Neutrophil (primary cell): Measurements from ENCODE around the gene MUC5B.

ENCODE experiments used
- H3K27ac ChIP-seq: fragments of 200-600 bp; sonication (generic); 2 replicates; pipeline ENCODE4 v1.5.1; 2016; ENCODE audit warnings: mild to moderate bottlenecking, moderate library complexity
- H3K27me3 ChIP-seq: fragments of 200-600 bp; sonication (generic); 2 replicates; pipeline ENCODE4 v1.6.0; 2016; ENCODE audit warnings: mild to moderate bottlenecking
- H3K36me3 ChIP-seq: fragments of 200-600 bp; sonication (generic); 2 replicates; pipeline ENCODE4 v1.5.1; 2017
- H3K4me1 ChIP-seq, 2 experiments: fragments of 200-600 bp in 1 of 2; sonication (generic) in 1 of 2; 1 replicate in 1 of 2; 2 replicates in 1 of 2; pipeline versions ENCODE4 v1.5.1 to v1.6.1; 2013 to 2016; ENCODE audit warnings: low read depth in 1 of 2, low read length in 1 of 2, mild to moderate bottlenecking in 1 of 2, moderate library complexity in 1 of 2; ENCODE audit not compliant: control insufficient read depth in 1 of 2, insufficient read depth in 1 of 2
- H3K4me3 ChIP-seq, 2 experiments: fragments of 200-600 bp in 1 of 2; sonication (generic) in 1 of 2; 1 replicate in 1 of 2; 2 replicates in 1 of 2; pipeline ENCODE4 v1.5.1; 2013 to 2016; ENCODE audit warnings: low read depth in 1 of 2, low read length in 1 of 2, mild to moderate bottlenecking in 1 of 2, moderate library complexity in 1 of 2
- H3K9me3 ChIP-seq: fragments of 200-600 bp; sonication (generic); 2 replicates; pipeline ENCODE4 v1.5.1; 2016
- TF ChIP-seq, protein P1 (sequence below): fragments of 200-600 bp; sonication (generic); IDR thresholded peaks from 2 replicates; pipeline ENCODE4 v1.5.1; 2016; ENCODE audit warnings: antibody characterized with exemption

The MUC5B gene

GRCh38 chr11:1298695-1299492 lies 76.0 kb downstream of the MUC5B start:
- Histone ChIP-seq H3K27me3 (no peaks in the 10 kb centered on the region), H3K9me3 (no peaks in the 10 kb centered on the region), H3K27ac (peak overlapping the region; percentile 75), H3K36me3 (peaks cover 42% of the 10 kb centered on the region), H3K4me3 (peak overlapping the region; percentile 31 to 51), H3K4me1 (peaks cover 45 to 55% of the 10 kb centered on the region in 2 experiments)
- TF ChIP-seq, protein P1, sequence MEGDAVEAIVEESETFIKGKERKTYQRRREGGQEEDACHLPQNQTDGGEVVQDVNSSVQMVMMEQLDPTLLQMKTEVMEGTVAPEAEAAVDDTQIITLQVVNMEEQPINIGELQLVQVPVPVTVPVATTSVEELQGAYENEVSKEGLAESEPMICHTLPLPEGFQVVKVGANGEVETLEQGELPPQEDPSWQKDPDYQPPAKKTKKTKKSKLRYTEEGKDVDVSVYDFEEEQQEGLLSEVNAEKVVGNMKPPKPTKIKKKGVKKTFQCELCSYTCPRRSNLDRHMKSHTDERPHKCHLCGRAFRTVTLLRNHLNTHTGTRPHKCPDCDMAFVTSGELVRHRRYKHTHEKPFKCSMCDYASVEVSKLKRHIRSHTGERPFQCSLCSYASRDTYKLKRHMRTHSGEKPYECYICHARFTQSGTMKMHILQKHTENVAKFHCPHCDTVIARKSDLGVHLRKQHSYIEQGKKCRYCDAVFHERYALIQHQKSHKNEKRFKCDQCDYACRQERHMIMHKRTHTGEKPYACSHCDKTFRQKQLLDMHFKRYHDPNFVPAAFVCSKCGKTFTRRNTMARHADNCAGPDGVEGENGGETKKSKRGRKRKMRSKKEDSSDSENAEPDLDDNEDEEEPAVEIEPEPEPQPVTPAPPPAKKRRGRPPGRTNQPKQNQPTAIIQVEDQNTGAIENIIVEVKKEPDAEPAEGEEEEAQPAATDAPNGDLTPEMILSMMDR: no peak

- TF ChIP-seq, protein P1: no peak
- Histone ChIP-seq H3K4me1 (peaks cover 45 to 55% of the 10 kb centered on the region in 2 experiments), H3K27me3 (no peaks in the 10 kb centered on the region), H3K36me3 (peaks cover 38% of the 10 kb centered on the region), H3K9me3 (no peaks in the 10 kb centered on the region), H3K27ac (peak overlapping the region; percentile 75), H3K4me3 (peak overlapping the region in 1 of 2 experiments; percentile 51)
These were observed 76.8 kb downstream of the MUC5B start for GRCh38 chr11:1299621-1300020.

- Histone ChIP-seq H3K27ac (peak overlapping the region; percentile 75), H3K27me3 (no peaks in the 10 kb centered on the region), H3K9me3 (no peaks in the 10 kb centered on the region), H3K36me3 (peaks cover 36% of the 10 kb centered on the region), H3K4me1 (peaks cover 45 to 55% of the 10 kb centered on the region in 2 experiments), H3K4me3 (no peak overlapping the region)
- TF ChIP-seq, protein P1: no peak
These were observed 77.3 kb downstream of the MUC5B start for GRCh38 chr11:1300121-1300520.

DNA sequence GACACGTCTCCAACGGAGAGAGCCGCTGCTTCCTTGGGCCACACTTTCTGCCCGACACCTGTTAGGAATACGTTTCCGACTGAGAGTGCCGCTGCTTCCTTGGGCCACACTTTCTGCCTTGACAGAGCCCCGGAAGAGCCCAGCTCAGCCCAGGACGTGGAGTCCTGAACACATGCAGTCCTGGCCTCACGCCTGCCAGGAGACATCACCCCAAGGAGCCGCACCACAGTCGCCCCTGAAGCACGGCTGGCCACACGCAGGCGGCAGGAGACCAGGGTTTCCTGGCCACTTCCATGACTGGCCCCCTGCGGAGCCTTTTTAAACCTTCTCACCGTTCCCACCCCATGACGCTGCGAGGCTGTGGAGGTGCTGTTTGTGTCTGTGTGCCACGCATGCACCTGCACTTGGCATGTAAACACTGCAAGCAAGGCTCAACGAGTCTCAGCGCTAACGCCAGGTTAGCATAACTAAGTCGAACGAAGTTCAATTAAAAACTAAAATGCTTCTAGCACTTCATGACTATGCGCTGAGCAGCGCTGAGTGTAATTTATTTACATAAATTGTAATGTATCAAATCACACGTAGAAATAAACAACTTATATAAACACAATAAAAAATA lies 77.8 kb downstream of the MUC5B start:
- Histone ChIP-seq H3K36me3 (peaks cover 36% of the 10 kb centered on the region), H3K4me1 (peaks cover 45 to 55% of the 10 kb centered on the region in 2 experiments), H3K4me3 (no peak overlapping the region), H3K27ac (peak overlapping the region; percentile 75), H3K9me3 (no peaks in the 10 kb centered on the region), H3K27me3 (no peaks in the 10 kb centered on the region)
- TF ChIP-seq, protein P1: no peak

DNA sequence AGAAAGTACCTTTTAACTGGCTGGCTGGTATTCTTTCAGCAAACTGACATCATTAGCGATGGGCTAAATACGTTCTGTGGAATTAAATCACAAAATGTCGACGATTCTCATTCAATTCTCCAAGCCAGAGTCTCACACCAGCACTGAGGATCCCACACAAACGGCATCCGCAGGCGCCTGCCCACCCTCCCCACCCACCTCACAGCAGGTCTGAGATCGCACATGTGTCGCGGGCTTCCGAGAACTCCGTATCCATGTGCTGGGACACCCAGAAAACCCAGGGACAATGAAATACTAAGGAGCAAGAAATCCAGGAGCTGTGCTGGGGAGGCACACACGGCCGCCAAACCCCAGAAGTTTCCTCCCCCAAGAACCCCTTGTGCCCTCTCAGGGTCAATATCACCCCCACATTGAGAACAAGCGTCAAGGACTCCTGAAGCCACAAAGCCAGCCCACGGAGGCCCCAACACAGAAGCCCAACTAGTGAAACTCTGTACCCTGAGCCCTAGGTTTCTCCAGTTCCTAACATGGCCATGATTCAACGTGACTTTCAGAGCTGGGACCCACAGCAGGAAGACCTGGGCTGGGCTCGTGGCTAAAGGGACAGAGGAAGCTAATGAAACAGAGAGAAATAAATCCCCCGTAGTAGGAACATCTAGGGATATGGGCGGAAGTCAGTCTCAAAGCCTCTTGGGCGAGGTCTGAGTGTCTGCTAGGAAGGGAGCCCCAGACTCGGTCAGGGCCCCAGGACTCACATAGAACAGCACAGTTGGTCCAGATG lies 78.5 kb downstream of the MUC5B start:
- peaks cover 31% of the 10 kb centered on the region for H3K36me3 ChIP-seq
- H3K27me3 ChIP-seq: no peaks in the 10 kb centered on the region
- no peak overlapping the region for H3K4me3 ChIP-seq
- peaks cover 50 to 59% of the 10 kb centered on the region in 2 experiments for H3K4me1 ChIP-seq
- no peaks in the 10 kb centered on the region for H3K9me3 ChIP-seq
- TF ChIP-seq, protein P1: no peak
- peak overlapping the region; percentile 36 for H3K27ac ChIP-seq
